Caco-2 (cell line): ENCODE measurements around the gene LAMB2. TPM values are rescaled to one million over a fixed set of nuclear protein-coding genes. Genes with fewer than 3 reads are reported as not detected.

Experiments used
- BruUV-seq: library from RNA; stranded (reverse); fragments of 400-500 nt; replicated peaks from 2 replicates; lab custom pipeline; 2021; lab: Mats Ljungman, UMichigan
- CTCF ChIA-PET: fragments of 300-600 bp; sonication (Branson Sonifier 250); formaldehyde crosslinking; loops from one replicate; lab custom pipeline; 2022; ENCODE audit warnings: antibody characterized with exemption; lab: Charles Lee
- POLR2A ChIA-PET: fragments of 300-600 bp; sonication (Branson Sonifier 250); formaldehyde crosslinking; loops from one replicate; lab custom pipeline; 2022; ENCODE audit warnings: antibody characterized with exemption; lab: Charles Lee
- DNase-seq, 2 experiments: peaks; one replicate each; pipeline versions ENCODE4 v3.0.0 to v3.0.0-alpha.2; 2020 to 2022
- H3K27me3 ChIP-seq: replicated peaks from 2 replicates; pipeline ENCODE4 v1.6.0; 2011; ENCODE audit warnings: low read length; ENCODE audit not compliant: control insufficient read depth, insufficient read depth
- H3K36me3 ChIP-seq: 2 replicates; pipeline ENCODE4 v1.5.1; 2011; ENCODE audit warnings: low read length; ENCODE audit not compliant: control insufficient read depth, insufficient read depth
- H3K4me1 ChIP-seq: fragments of 250-450 bp; sonication (Bioruptor Pico); 2 replicates; pipeline ENCODE4 v1.5.1; 2020; ENCODE audit warnings: mild to moderate bottlenecking
- H3K4me3 ChIP-seq: 2 replicates; pipeline ENCODE4 v1.5.1; 2011; ENCODE audit warnings: low read depth, mild to moderate bottlenecking, control low read depth, low read length
- H3K9me3 ChIP-seq: fragments of 250-450 bp; sonication (Bioruptor Pico); 2 replicates; pipeline ENCODE4 v1.5.1; 2020; ENCODE audit warnings: mild to moderate bottlenecking, moderate library complexity
- H3K27ac Mint-ChIP-seq: one replicate; pipeline ENCODE4 v1.8.0; 2022; ENCODE audit warnings: mixed read lengths; ENCODE audit not compliant: unreplicated experiment
- H3K27me3 Mint-ChIP-seq: one replicate; pipeline ENCODE4 v1.8.0; 2022; ENCODE audit warnings: mixed read lengths; ENCODE audit not compliant: insufficient read depth, unreplicated experiment
- H3K36me3 Mint-ChIP-seq: one replicate; pipeline ENCODE4 v1.8.0; 2022; ENCODE audit warnings: mild to moderate bottlenecking, mixed read lengths; ENCODE audit not compliant: insufficient read depth, unreplicated experiment
- H3K4me1 Mint-ChIP-seq: one replicate; pipeline ENCODE4 v1.8.0; 2022; ENCODE audit warnings: low read depth, mixed read lengths; ENCODE audit not compliant: unreplicated experiment
- H3K4me3 Mint-ChIP-seq: one replicate; pipeline ENCODE4 v1.8.0; 2022; ENCODE audit warnings: mild to moderate bottlenecking, moderate library complexity, mixed read lengths; ENCODE audit not compliant: unreplicated experiment
- H3K9me3 Mint-ChIP-seq: one replicate; pipeline ENCODE4 v1.8.0; 2022; ENCODE audit warnings: mixed read lengths; ENCODE audit not compliant: unreplicated experiment
- intact Hi-C: fragments of 100-400 bp; cut with micrococcal nuclease; formaldehyde crosslinking; loops from one replicate; pipeline ENCODE4 v1.10.0; 2022; ENCODE audit not compliant: unreplicated experiment
- total RNA-seq: library from RNA; stranded (reverse); gene quantifications from 2 replicates; pipeline ENCODE4 v1.2.3, GENCODE V29; 2022
- TF ChIP-seq, protein P1 (sequence below), 2 experiments: fragments of 200-600 bp in 1 of 2; IDR thresholded peaks; 1 replicate in 1 of 2; 2 replicates in 1 of 2; pipeline versions ENCODE4 v1.5.1 to v1.8.0; 2011 to 2022; ENCODE audit warnings: antibody characterized with exemption in 1 of 2, control low read depth in 1 of 2, inconsistent platforms in 1 of 2, low read depth in 1 of 2, low read length in 1 of 2, mild to moderate bottlenecking in 1 of 2, moderate library complexity in 1 of 2; ENCODE audit not compliant: insufficient read depth in 1 of 2, severe bottlenecking in 1 of 2, unreplicated experiment in 1 of 2

Gene LAMB2
- total RNA-seq, 1 experiment from 2014 or later, result 189 TPM

DNA sequence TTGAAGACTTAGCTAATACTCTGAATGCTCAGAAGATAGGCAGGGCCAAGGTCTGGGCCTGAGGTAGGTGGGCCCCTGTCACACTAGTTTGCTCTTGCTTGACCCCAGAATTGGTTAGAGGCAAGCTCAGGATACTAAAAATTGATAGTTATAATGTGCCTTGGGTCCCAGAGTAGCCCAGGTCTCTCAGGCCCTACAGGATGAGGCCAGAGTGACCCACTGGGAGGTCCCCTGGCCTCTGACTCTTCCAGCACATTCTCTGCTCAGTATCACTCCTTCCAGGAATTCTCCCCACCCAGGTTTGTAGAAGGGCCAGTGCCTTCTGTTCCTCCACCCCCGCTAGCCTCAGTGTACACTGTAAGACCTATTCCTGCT, 37.9 kb upstream of the LAMB2 start:
- Mint-ChIP-seq H3K36me3 (peaks cover 7% of the 10 kb centered on the region), H3K9me3 (no peaks in the 10 kb centered on the region), H3K4me3 (peak overlapping the region; percentile 88), H3K4me1 (peaks cover 7% of the 10 kb centered on the region), H3K27ac (peak overlapping the region; percentile 63), H3K27me3 (no peaks in the 10 kb centered on the region)
- ChIA-PET CTCF (interaction anchor here (0.6 to 1.2 kb wide), 4 partner anchors 170 to 369 kb away, joined by 3 to 8 read pairs (median 3); partner anchors contain the start of gene USP4), POLR2A (no interaction called here)
- peak overlapping the region; percentile 70 for H3K4me3 ChIP-seq
- DNase-seq, result no peak
- no peaks in the 10 kb centered on the region for H3K36me3 ChIP-seq
- H3K27me3 ChIP-seq, result no peaks in the 10 kb centered on the region
- BruUV-seq, result no TSS peak
- TF ChIP-seq, protein P1, sequence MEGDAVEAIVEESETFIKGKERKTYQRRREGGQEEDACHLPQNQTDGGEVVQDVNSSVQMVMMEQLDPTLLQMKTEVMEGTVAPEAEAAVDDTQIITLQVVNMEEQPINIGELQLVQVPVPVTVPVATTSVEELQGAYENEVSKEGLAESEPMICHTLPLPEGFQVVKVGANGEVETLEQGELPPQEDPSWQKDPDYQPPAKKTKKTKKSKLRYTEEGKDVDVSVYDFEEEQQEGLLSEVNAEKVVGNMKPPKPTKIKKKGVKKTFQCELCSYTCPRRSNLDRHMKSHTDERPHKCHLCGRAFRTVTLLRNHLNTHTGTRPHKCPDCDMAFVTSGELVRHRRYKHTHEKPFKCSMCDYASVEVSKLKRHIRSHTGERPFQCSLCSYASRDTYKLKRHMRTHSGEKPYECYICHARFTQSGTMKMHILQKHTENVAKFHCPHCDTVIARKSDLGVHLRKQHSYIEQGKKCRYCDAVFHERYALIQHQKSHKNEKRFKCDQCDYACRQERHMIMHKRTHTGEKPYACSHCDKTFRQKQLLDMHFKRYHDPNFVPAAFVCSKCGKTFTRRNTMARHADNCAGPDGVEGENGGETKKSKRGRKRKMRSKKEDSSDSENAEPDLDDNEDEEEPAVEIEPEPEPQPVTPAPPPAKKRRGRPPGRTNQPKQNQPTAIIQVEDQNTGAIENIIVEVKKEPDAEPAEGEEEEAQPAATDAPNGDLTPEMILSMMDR (IDR thresholded peaks at IDR 0.05; ENCODE audit: insufficient read depth in 1 of 2, low read depth in 1 of 2, low read length in 1 of 2, severe bottlenecking in 1 of 2, unreplicated experiment in 1 of 2), result no peak
- intact Hi-C loops, result loop anchor here (10.0 kb wide), 1 partner anchor 84 kb away; no protein-coding TSS in a partner anchor
- H3K9me3 ChIP-seq, result peaks cover 8% of the 10 kb centered on the region
- H3K4me1 ChIP-seq, result peaks cover 12% of the 10 kb centered on the region

DNA sequence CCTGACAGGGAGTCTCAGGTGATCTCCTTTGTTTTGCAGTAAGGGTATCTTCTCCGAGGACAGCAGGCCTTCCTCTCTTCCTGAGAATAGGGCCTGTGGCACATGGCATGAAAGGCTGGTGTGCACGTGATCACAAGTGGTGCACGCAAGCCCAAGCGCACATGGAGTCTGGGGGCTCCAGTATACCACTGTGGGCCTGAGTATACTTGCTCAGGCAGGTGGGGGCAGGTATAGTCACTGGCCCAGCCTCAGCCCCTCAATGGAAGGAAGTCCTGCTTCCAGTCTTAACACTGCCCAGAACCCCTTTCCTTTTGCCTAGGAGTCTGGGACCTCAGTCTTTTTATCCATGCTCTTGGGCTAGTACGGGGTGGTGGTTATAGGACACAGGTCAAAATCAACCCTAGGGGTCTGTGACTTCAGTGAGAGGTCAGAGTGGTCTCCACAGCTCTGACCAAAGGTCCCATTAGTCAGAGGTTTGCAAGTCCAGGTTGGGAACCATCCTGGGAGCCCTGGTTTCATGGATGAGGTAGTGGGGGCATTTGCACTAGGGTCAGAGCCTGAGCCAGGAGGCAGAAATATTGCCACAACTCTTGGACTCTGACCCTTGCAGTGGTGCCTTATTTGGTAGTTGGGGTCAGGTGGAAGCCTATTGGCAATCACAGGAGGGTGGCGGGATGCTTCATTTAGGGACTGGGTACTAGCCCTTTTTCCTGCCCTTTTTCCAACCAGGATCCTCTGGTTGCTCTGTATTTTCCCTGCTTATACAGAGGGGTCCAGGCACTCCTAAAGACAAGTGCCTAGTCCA, 34.1 kb upstream of the LAMB2 start:
- peaks cover 12% of the 10 kb centered on the region for H3K4me1 ChIP-seq
- H3K4me3 ChIP-seq, result no peak overlapping the region; the same call in 1 of the 2 replicates
- H3K4me1 Mint-ChIP-seq, result peaks cover 17% of the 10 kb centered on the region
- ChIA-PET POLR2A (no interaction called here), CTCF (no interaction called here)
- H3K27me3 ChIP-seq, result no peaks in the 10 kb centered on the region
- H3K4me3 Mint-ChIP-seq, result peak overlapping the region; percentile 86
- BruUV-seq, result no TSS peak
- peaks cover 20% of the 10 kb centered on the region for H3K36me3 Mint-ChIP-seq
- TF ChIP-seq, protein P1 (IDR thresholded peaks at IDR 0.05; ENCODE audit: insufficient read depth in 1 of 2, low read depth in 1 of 2, low read length in 1 of 2, severe bottlenecking in 1 of 2, unreplicated experiment in 1 of 2), result no peak
- H3K27ac Mint-ChIP-seq, result peak overlapping the region; percentile 90
- no peak for DNase-seq
- peaks cover 8% of the 10 kb centered on the region for H3K9me3 ChIP-seq
- no peaks in the 10 kb centered on the region for H3K9me3 Mint-ChIP-seq
- 0 out of 2 replicates have a peak, but pooled peaks cover 2% of the 10 kb centered on the region for H3K36me3 ChIP-seq
- H3K27me3 Mint-ChIP-seq, result no peaks in the 10 kb centered on the region
- intact Hi-C loops, result no loop called here

DNA sequence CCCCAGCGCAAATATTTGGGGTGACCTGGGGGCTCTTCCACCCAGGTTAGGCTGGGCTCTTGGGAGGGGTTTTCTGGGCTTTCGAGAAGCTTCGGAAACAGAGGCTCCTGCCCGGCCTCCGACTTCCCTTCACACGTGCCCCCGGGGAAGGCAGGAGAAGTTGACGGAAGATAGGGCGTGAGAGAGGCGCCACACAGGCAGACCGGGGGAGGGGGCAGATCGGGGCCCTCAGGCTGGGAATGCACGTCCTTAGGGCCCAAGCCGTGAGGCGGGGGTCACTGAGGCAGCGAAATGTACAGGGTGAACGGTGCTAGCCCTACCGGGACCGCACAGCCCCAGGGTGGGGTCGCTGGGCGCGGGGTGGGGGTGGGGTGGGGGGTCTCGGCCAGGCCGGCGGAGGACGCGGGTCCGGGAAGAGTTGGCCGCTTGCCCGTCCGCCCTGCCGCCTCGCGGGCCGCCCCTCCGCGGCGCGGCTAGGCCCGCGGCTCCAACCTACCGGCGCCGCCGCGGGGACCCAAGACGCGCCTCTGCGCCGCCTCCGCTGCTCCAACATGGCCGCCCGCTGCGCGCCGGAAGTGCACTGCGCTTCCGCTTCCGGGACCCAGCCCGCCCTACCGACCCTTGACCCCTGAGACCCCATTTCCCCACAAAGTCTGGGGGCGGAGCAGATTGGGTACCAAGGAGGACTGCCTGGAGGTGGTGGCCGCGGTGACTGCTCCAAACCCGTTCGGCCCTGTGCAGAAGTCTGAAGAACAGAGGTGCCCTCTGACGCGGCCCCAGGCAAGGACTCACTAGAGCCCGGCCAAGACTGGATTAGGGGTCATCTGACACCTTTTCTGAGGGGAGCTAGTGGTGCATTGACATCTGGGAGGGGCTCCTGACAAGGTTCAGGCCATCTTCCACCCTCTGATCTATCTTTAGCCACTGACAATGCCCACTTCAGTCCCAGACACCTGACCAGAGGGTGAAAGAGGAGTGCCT, 33.2 kb upstream of the LAMB2 start, which contains the start of gene CCDC71:
Gene CCDC71, minus strand, starts transcription at position 561 of the 981 bp plus-strand sequence. CDS start 2,123 bp downstream, outside the sequence.
- Mint-ChIP-seq H3K36me3 (peaks cover 20% of the 10 kb centered on the region), H3K27me3 (no peaks in the 10 kb centered on the region), H3K4me3 (peak within 1 kb of the TSS; percentile 86), H3K27ac (peak within 1 kb of the TSS; percentile 90), H3K9me3 (no peaks in the 10 kb centered on the region), H3K4me1 (peaks cover 17% of the 10 kb centered on the region)
- Histone ChIP-seq H3K9me3 (peaks cover 8% of the 10 kb centered on the region), H3K27me3 (no peaks in the 10 kb centered on the region), H3K36me3 (0 out of 2 replicates have a peak, but pooled peaks cover 2% of the 10 kb centered on the region), H3K4me3 (peak within 1 kb of the TSS; percentile 92), H3K4me1 (peaks cover 12% of the 10 kb centered on the region)
- TF ChIP-seq, protein P1 (IDR thresholded peaks at IDR 0.05; ENCODE audit: insufficient read depth in 1 of 2, low read depth in 1 of 2, low read length in 1 of 2, severe bottlenecking in 1 of 2, unreplicated experiment in 1 of 2), result no peak
- intact Hi-C loops, result no loop called here
- POLR2A ChIA-PET, result no interaction called here
- no TSS peak for BruUV-seq
- DNase-seq, result peak; percentile 74 to 77
- CTCF ChIA-PET, result interaction anchor here (0.6 kb wide), 1 partner anchor 349 kb away, joined by 5 read pairs; no protein-coding TSS in a partner anchor
